Upper lobe of left lung (tissue), 4 donors: Measurements from ENCODE around the gene FCRLA.

ENCODE experiments used
- CTCF ChIP-seq, 6 experiments: fragments of 450-650 bp in 4 of 6; fragments of 200-600 bp in 2 of 6; sonication (generic) in 2 of 6; IDR thresholded peaks; one replicate each; pipeline ENCODE4 v1.5.1; 2016 to 2019; ENCODE audit warnings: antibody characterized with exemption in 6 of 6
- EP300 ChIP-seq, 4 donors: sonication (generic); formaldehyde crosslinking; IDR thresholded peaks; one replicate each; pipeline ENCODE4 v1.5.1; 2017; ENCODE audit warnings: antibody characterized with exemption in 4 of 4, control low read depth in 2 of 4
- POLR2A ChIP-seq, 4 donors: fragments of 450-650 bp; IDR thresholded peaks; one replicate each; pipeline ENCODE4 v1.5.1; 2016 to 2017; ENCODE audit warnings: antibody characterized with exemption in 4 of 4, mild to moderate bottlenecking in 2 of 4
- POLR2AphosphoS5 ChIP-seq, 2 donors: sonication (generic); formaldehyde crosslinking; IDR thresholded peaks; one replicate each; pipeline ENCODE4 v1.5.1; 2017; ENCODE audit warnings: antibody characterized with exemption in 2 of 2

GRCh38 chr1:161681879-161682278, 25.1 kb upstream of the FCRLA start:
- TF ChIP-seq CTCF (IDR thresholded peaks at IDR 0.05) (no peak), POLR2A (IDR thresholded peaks at IDR 0.05) (no peak), EP300 (IDR thresholded peaks at IDR 0.05) (no peak), POLR2AphosphoS5 (IDR thresholded peaks at IDR 0.05) (no peak)
